HepG2 (cell line): Measurements from ENCODE around the gene TCERG1L.

Experiments used
- PRPF4 ChIP-seq: fragments of 200-400 bp; formaldehyde crosslinking; IDR thresholded peaks from 2 replicates; pipeline ENCODE4 v1.6.1; 2016; ENCODE audit warnings: low read length, low read depth; ENCODE audit not compliant: poor library complexity, severe bottlenecking
- SNRNP70 ChIP-seq: fragments of 200-400 bp; formaldehyde crosslinking; IDR thresholded peaks from 2 replicates; pipeline ENCODE4 v1.6.1; 2017; ENCODE audit warnings: mild to moderate bottlenecking, low read depth, low read length, moderate library complexity
- ZNF121 ChIP-seq: sonication (generic); formaldehyde crosslinking; IDR thresholded peaks from 2 replicates; pipeline ENCODE4 v1.5.0; 2020; ENCODE audit warnings: mild to moderate bottlenecking, missing genetic modification reagents
- TF ChIP-seq, protein P1 (sequence below): sonication (generic); formaldehyde crosslinking; IDR thresholded peaks from 2 replicates; pipeline ENCODE4 v1.4.0; 2020; ENCODE audit warnings: missing genetic modification reagents

DNA sequence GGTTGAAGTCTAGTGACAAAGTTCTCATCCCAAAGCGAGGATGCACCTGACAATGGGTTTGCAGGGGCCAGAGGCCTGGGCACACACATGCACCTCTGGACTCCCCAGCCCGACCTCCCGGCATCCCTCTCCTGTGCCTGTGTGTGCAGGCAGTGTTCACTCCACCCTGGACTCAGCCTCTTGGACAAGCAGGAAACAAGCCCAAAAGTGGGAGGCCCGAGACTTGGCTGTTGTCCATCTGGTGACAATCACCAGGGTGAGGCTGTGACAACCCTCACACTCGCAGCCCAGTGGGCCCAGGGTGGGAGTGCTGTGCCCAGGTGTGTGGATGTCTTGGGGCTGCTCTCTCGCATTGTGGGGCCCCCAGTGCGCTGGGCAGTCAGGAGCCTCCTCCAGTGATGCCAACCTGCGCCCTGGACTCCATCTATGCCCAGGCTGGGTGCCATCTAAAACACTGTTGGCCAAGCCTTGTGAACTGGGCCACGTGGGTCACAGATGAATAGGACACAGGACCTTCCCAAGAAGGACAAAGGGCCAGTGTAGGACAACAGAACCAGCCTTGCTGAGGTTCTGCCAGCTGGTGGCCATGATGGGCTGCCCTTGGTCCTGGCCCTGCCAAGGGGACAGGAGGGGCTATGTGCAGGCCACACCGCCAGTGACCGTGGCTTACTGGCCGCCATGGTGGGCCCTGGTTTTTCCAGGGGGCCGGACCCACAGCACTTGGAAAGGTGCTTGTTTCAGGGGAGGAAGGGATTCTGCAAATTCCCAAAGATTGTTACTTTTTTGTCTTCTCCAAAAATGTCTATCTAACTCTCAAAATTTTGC, 144.3 kb downstream of the TCERG1L start:
- TF ChIP-seq PRPF4, result no peak
- no peak for TF ChIP-seq SNRNP70
- TF ChIP-seq, protein P1, sequence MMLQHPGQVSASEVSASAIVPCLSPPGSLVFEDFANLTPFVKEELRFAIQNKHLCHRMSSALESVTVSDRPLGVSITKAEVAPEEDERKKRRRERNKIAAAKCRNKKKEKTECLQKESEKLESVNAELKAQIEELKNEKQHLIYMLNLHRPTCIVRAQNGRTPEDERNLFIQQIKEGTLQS (CRISPR knock-in tag), result no peak
- no peak for TF ChIP-seq ZNF121 (CRISPR knock-in tag)
